ENCODE results near the gene GIGYF2.

The GIGYF2 gene

GRCh38 chr2:232888099-232888836 lies 191.1 kb downstream of the GIGYF2 start:
- Histone ChIP-seq H3K4me1 (ENCODE audit: control insufficient read depth, insufficient read depth, low read length) (peaks cover 8% of the 10 kb centered on the region), H3K9me3 (ENCODE audit: control insufficient read depth, low read length) (no peaks in the 10 kb centered on the region), H3K4me3 (ENCODE audit: insufficient read depth, low read depth, low read length) (no peak overlapping the region), H3K36me3 (ENCODE audit: control insufficient read depth, insufficient read depth, low read length) (no peaks in the 10 kb centered on the region), H3K27ac (ENCODE audit: insufficient read depth, low read depth, low read length, poor library complexity, severe bottlenecking) (no peak overlapping the region), H3K27me3 (ENCODE audit: control insufficient read depth, insufficient read depth, low read length, poor library complexity, severe bottlenecking) (no peaks in the 10 kb centered on the region)
- WGBS, 2 experiments: 94 to 95% methylated on average over 21 of the region's 21 CpGs

DNA sequence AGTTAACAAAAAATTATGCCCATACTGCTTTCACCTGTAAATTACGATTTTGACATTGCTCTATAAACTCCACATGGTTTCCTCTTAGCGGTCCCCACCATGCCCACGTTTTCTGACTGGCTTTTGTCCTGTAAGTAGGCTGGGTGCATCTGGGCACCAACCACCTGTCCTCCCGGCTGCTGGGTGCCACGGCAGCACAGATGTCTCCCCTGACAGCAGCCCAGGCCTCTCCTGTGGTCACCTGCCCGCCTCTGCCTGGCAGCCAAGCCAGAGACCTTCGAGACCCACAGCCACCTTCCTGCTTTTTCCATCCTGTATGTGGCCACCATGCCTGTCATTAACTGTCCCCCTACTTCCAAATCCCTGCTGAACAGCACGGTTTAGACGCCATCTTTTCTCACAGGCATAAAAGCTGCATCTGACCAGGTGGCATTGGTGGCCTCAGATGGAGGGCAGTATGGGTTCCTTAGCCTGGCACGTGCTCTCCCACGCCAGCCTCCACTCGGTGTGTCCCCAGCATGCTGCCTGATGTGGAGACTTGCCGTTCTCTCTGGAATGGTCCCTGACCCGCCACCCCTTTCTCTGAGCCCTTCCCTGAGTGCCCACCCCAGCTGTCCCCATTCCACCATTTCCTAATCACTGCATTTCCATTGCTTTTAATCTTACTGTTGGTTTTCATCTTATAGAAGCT lies 191.9 kb downstream of the GIGYF2 start:
- Histone ChIP-seq H3K27ac (ENCODE audit: insufficient read depth, low read depth, low read length, poor library complexity, severe bottlenecking) (no peak overlapping the region), H3K36me3 (ENCODE audit: control insufficient read depth, insufficient read depth, low read length) (no peaks in the 10 kb centered on the region), H3K27me3 (ENCODE audit: control insufficient read depth, insufficient read depth, low read length, poor library complexity, severe bottlenecking) (no peaks in the 10 kb centered on the region), H3K4me1 (ENCODE audit: control insufficient read depth, insufficient read depth, low read length) (peaks cover 8% of the 10 kb centered on the region), H3K4me3 (ENCODE audit: insufficient read depth, low read depth, low read length) (no peak overlapping the region), H3K9me3 (ENCODE audit: control insufficient read depth, low read length) (no peaks in the 10 kb centered on the region)
- WGBS, 2 experiments: 92 to 93% methylated on average over 14 of the region's 14 CpGs

DNA sequence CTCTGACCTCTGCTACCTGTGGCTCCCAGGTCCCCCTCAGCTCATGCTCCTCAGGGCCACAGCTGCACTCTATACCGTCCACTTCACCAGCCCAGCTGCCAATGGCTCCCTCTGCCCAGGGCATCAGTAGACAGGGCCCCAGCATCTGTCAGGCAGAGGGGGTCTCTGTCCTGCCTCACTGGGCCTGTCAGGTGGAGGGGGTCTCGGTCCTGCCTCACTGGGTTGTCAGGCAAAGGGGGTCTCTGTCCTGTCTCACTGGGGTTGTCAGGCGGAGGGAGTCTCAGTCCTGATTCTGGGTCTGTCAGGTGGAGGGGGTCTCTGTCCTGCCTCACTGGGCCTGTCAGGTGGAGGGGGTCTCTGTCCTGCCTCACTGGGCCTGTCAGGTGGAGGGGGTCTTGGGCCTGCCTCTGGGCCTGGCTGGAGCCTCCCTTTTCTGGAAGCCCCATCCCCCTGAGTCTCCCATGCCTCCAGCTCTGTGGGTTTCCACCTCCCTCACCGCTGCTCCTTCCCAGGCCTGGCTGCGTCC lies 192.8 kb downstream of the GIGYF2 start:
- Histone ChIP-seq H3K27ac (ENCODE audit: insufficient read depth, low read depth, low read length, poor library complexity, severe bottlenecking) (no peak overlapping the region), H3K27me3 (ENCODE audit: control insufficient read depth, insufficient read depth, low read length, poor library complexity, severe bottlenecking) (no peaks in the 10 kb centered on the region), H3K4me1 (ENCODE audit: control insufficient read depth, insufficient read depth, low read length) (peaks cover 8% of the 10 kb centered on the region), H3K9me3 (ENCODE audit: control insufficient read depth, low read length) (no peaks in the 10 kb centered on the region), H3K4me3 (ENCODE audit: insufficient read depth, low read depth, low read length) (no peak overlapping the region), H3K36me3 (ENCODE audit: control insufficient read depth, insufficient read depth, low read length) (no peaks in the 10 kb centered on the region)
- 87% methylated on average over 5 of the region's 5 CpGs for WGBS, 2 experiments

GRCh38 chr2:232890536-232890895 lies 193.4 kb downstream of the GIGYF2 start:
- Histone ChIP-seq H3K4me3 (ENCODE audit: insufficient read depth, low read depth, low read length) (no peak overlapping the region), H3K9me3 (ENCODE audit: control insufficient read depth, low read length) (no peaks in the 10 kb centered on the region), H3K4me1 (ENCODE audit: control insufficient read depth, insufficient read depth, low read length) (peaks cover 8% of the 10 kb centered on the region), H3K27ac (ENCODE audit: insufficient read depth, low read depth, low read length, poor library complexity, severe bottlenecking) (no peak overlapping the region), H3K36me3 (ENCODE audit: control insufficient read depth, insufficient read depth, low read length) (no peaks in the 10 kb centered on the region), H3K27me3 (ENCODE audit: control insufficient read depth, insufficient read depth, low read length, poor library complexity, severe bottlenecking) (no peaks in the 10 kb centered on the region)
- WGBS, 2 experiments: 80 to 82% methylated on average over 11 of the region's 11 CpGs

GRCh38 chr2:232890896-232891601 lies 193.9 kb downstream of the GIGYF2 start:
- no peak overlapping the region for H3K4me3 ChIP-seq (ENCODE audit: insufficient read depth, low read depth, low read length)
- H3K36me3 ChIP-seq (ENCODE audit: control insufficient read depth, insufficient read depth, low read length): no peaks in the 10 kb centered on the region
- WGBS, 2 experiments: 38 to 41% methylated on average over 23 of the region's 23 CpGs
- H3K9me3 ChIP-seq (ENCODE audit: control insufficient read depth, low read length): no peaks in the 10 kb centered on the region
- no peaks in the 10 kb centered on the region for H3K27me3 ChIP-seq (ENCODE audit: control insufficient read depth, insufficient read depth, low read length, poor library complexity, severe bottlenecking)
- no peak overlapping the region for H3K27ac ChIP-seq (ENCODE audit: insufficient read depth, low read depth, low read length, poor library complexity, severe bottlenecking)
- H3K4me1 ChIP-seq (ENCODE audit: control insufficient read depth, insufficient read depth, low read length): peaks cover 8% of the 10 kb centered on the region

- no peak overlapping the region for H3K4me3 ChIP-seq (ENCODE audit: insufficient read depth, low read depth, low read length)
- WGBS, 2 experiments: 86 to 87% methylated on average over 11 of the region's 11 CpGs
- peaks cover 8% of the 10 kb centered on the region for H3K4me1 ChIP-seq (ENCODE audit: control insufficient read depth, insufficient read depth, low read length)
- H3K27me3 ChIP-seq (ENCODE audit: control insufficient read depth, insufficient read depth, low read length, poor library complexity, severe bottlenecking): no peaks in the 10 kb centered on the region
- H3K9me3 ChIP-seq (ENCODE audit: control insufficient read depth, low read length): no peaks in the 10 kb centered on the region
- H3K36me3 ChIP-seq (ENCODE audit: control insufficient read depth, insufficient read depth, low read length): no peaks in the 10 kb centered on the region
- no peak overlapping the region for H3K27ac ChIP-seq (ENCODE audit: insufficient read depth, low read depth, low read length, poor library complexity, severe bottlenecking)
Observed at GRCh38 chr2:232891621-232892071, 194.5 kb downstream of the GIGYF2 start.

DNA sequence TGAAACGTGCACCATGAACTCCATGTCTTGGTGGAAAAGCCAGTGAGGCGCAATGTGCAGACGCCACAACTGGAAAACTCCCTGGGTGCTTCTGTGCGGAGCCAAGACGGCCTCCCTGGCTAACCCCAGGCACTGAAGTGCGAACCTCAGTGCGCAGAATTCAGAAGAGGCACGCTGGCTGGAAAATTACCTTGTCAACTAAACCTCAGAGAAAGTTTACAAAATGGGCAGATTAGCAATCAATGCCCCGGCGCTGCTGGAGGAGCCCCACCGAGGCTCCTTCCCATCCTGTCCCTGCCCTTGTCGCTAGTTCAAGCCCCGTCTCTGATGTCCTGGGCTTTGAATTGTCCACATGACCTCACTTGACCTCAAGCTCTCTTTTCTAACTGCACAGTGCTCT lies 195.1 kb downstream of the GIGYF2 start:
- WGBS, 2 experiments: 86 to 88% methylated on average over 13 of the region's 13 CpGs

GRCh38 chr2:232892843-232893242 lies 195.7 kb downstream of the GIGYF2 start:
- H3K27ac ChIP-seq (ENCODE audit: insufficient read depth, low read depth, low read length, poor library complexity, severe bottlenecking): no peak overlapping the region
- H3K36me3 ChIP-seq (ENCODE audit: control insufficient read depth, insufficient read depth, low read length): no peaks in the 10 kb centered on the region
- H3K27me3 ChIP-seq (ENCODE audit: control insufficient read depth, insufficient read depth, low read length, poor library complexity, severe bottlenecking): no peaks in the 10 kb centered on the region
- no peaks in the 10 kb centered on the region for H3K9me3 ChIP-seq (ENCODE audit: control insufficient read depth, low read length)
- no peak overlapping the region for H3K4me3 ChIP-seq (ENCODE audit: insufficient read depth, low read depth, low read length)
- peaks cover 8% of the 10 kb centered on the region for H3K4me1 ChIP-seq (ENCODE audit: control insufficient read depth, insufficient read depth, low read length)
- 95% methylated on average over 20 of the region's 20 CpGs for WGBS, 2 experiments

More for the DNA sequence above, 195.1 kb downstream of the GIGYF2 start:
- no peak overlapping the region for H3K4me3 ChIP-seq (ENCODE audit: insufficient read depth, low read depth, low read length)
- H3K9me3 ChIP-seq (ENCODE audit: control insufficient read depth, low read length): no peaks in the 10 kb centered on the region
- no peaks in the 10 kb centered on the region for H3K27me3 ChIP-seq (ENCODE audit: control insufficient read depth, insufficient read depth, low read length, poor library complexity, severe bottlenecking)
- H3K27ac ChIP-seq (ENCODE audit: insufficient read depth, low read depth, low read length, poor library complexity, severe bottlenecking): no peak overlapping the region
- H3K4me1 ChIP-seq (ENCODE audit: control insufficient read depth, insufficient read depth, low read length): peaks cover 8% of the 10 kb centered on the region
- H3K36me3 ChIP-seq (ENCODE audit: control insufficient read depth, insufficient read depth, low read length): no peaks in the 10 kb centered on the region

- Histone ChIP-seq H3K4me1 (ENCODE audit: control insufficient read depth, insufficient read depth, low read length) (peaks cover 8% of the 10 kb centered on the region), H3K27me3 (ENCODE audit: control insufficient read depth, insufficient read depth, low read length, poor library complexity, severe bottlenecking) (peaks cover 4% of the 10 kb centered on the region), H3K4me3 (ENCODE audit: insufficient read depth, low read depth, low read length) (no peak overlapping the region), H3K9me3 (ENCODE audit: control insufficient read depth, low read length) (no peaks in the 10 kb centered on the region), H3K36me3 (ENCODE audit: control insufficient read depth, insufficient read depth, low read length) (no peaks in the 10 kb centered on the region), H3K27ac (ENCODE audit: insufficient read depth, low read depth, low read length, poor library complexity, severe bottlenecking) (no peak overlapping the region)
- 92 to 93% methylated on average over 8 of the region's 8 CpGs for WGBS, 2 experiments
Observed at GRCh38 chr2:232893834-232894233, 196.7 kb downstream of the GIGYF2 start.

GRCh38 chr2:232894251-232894650 lies 197.1 kb downstream of the GIGYF2 start:
- WGBS, 2 experiments: 95 to 97% methylated on average over 8 to 9 of the region's 9 CpGs
- H3K4me1 ChIP-seq (ENCODE audit: control insufficient read depth, insufficient read depth, low read length): peaks cover 8% of the 10 kb centered on the region
- H3K4me3 ChIP-seq (ENCODE audit: insufficient read depth, low read depth, low read length): no peak overlapping the region
- no peaks in the 10 kb centered on the region for H3K9me3 ChIP-seq (ENCODE audit: control insufficient read depth, low read length)
- H3K27ac ChIP-seq (ENCODE audit: insufficient read depth, low read depth, low read length, poor library complexity, severe bottlenecking): no peak overlapping the region
- H3K27me3 ChIP-seq (ENCODE audit: control insufficient read depth, insufficient read depth, low read length, poor library complexity, severe bottlenecking): peaks cover 4% of the 10 kb centered on the region
- H3K36me3 ChIP-seq (ENCODE audit: control insufficient read depth, insufficient read depth, low read length): no peaks in the 10 kb centered on the region

Data from ectodermal cell (in vitro differentiated cells).